Left ventricle myocardium inferior (tissue), 1 donor: Measurements from ENCODE around the gene GABBR2. TPM values are rescaled to one million over a fixed set of nuclear protein-coding genes. Genes with fewer than 3 reads are reported as not detected.

Experiments used
- DNase-seq: peaks from one replicate; pipeline ENCODE4 v3.0.0-alpha.2; 2020
- H3K27ac ChIP-seq: fragments of 200-600 bp; replicated peaks from 2 replicates; pipeline ENCODE4 v1.8.0; 2021
- H3K27me3 ChIP-seq: fragments of 200-600 bp; 2 replicates; pipeline ENCODE4 v1.8.0; 2021; ENCODE audit warnings: low read depth
- H3K36me3 ChIP-seq: fragments of 200-600 bp; 2 replicates; pipeline ENCODE4 v1.8.0; 2021
- H3K4me1 ChIP-seq: fragments of 200-600 bp; 2 replicates; pipeline ENCODE4 v1.8.0; 2021
- H3K4me3 ChIP-seq: fragments of 200-600 bp; 2 replicates; pipeline ENCODE4 v1.8.0; 2021; ENCODE audit warnings: mild to moderate bottlenecking, moderate library complexity
- H3K9me3 ChIP-seq: fragments of 200-600 bp; replicated peaks from 2 replicates; pipeline ENCODE4 v1.8.0; 2021
- CTCF ChIP-seq: fragments of 200-600 bp; IDR thresholded peaks from 2 replicates; pipeline ENCODE4 v1.8.0; 2021; ENCODE audit warnings: antibody characterized with exemption, mild to moderate bottlenecking, borderline replicate concordance
- intact Hi-C: fragments of 100-400 bp; cut with micrococcal nuclease; formaldehyde crosslinking; loops from one replicate; pipeline ENCODE4 v1.11.0; 2022
- total RNA-seq: library from RNA; stranded (reverse); fragmentation: NEBNext Ultra II Directional; extraction: Animal tissue kit (Norgen Biotek cat#: 25700); gene quantifications from one replicate; pipeline ENCODE4 v1.2.1, GENCODE V29; 2021
- donor health status: DM: no; HTN: yes; CAD: no; lungs with severe emphysema.

The GABBR2 gene
- total RNA-seq, 1 donor from 2014 or later = 1.1 TPM

GRCh38 chr9:98259791-98260190, 448.9 kb downstream of the GABBR2 start:
- intact Hi-C loops = loop anchor here (5.0 to 10.0 kb wide), 2 partner anchors 52 to 185 kb away; no protein-coding TSS in a partner anchor
- Histone ChIP-seq H3K36me3 (no peaks in the 10 kb centered on the region), H3K9me3 (no peaks in the 10 kb centered on the region), H3K27me3 (no peaks in the 10 kb centered on the region), H3K4me3 (no peak overlapping the region), H3K4me1 (peaks cover 19% of the 10 kb centered on the region), H3K27ac (no peak overlapping the region)
- no peak for DNase-seq
- no peak for TF ChIP-seq CTCF

GRCh38 chr9:98256756-98257155, 452.0 kb downstream of the GABBR2 start:
- Histone ChIP-seq H3K27ac (peak overlapping the region; percentile 98), H3K4me1 (peaks cover 37% of the 10 kb centered on the region), H3K27me3 (no peaks in the 10 kb centered on the region), H3K9me3 (no peaks in the 10 kb centered on the region), H3K4me3 (peak overlapping the region; percentile 84), H3K36me3 (no peaks in the 10 kb centered on the region)
- TF ChIP-seq CTCF = no peak
- intact Hi-C loops = loop anchor here (10.0 kb wide), 1 partner anchor 182 kb away; no protein-coding TSS in a partner anchor
- no peak for DNase-seq

GRCh38 chr9:98255578-98256296, 453.0 kb downstream of the GABBR2 start, which contains the start of gene TBC1D2:
TSS of gene TBC1D2 (minus strand) at chr9:98255649. CDS start at chr9:98255541, 108 bp downstream.
- peak within 1 kb of the TSS; percentile 98 for H3K27ac ChIP-seq
- intact Hi-C loops = loop anchor here (10.0 kb wide), 1 partner anchor 181 kb away; no protein-coding TSS in a partner anchor
- peaks cover 37% of the 10 kb centered on the region for H3K4me1 ChIP-seq
- H3K36me3 ChIP-seq = no peaks in the 10 kb centered on the region
- H3K9me3 ChIP-seq = no peaks in the 10 kb centered on the region
- DNase-seq = peak; percentile 97
- H3K4me3 ChIP-seq = peak within 1 kb of the TSS; percentile 84
- H3K27me3 ChIP-seq = no peaks in the 10 kb centered on the region
- TF ChIP-seq CTCF = peak; percentile 28

- no peaks in the 10 kb centered on the region for H3K27me3 ChIP-seq
- H3K9me3 ChIP-seq = no peaks in the 10 kb centered on the region
- peak overlapping the region; percentile 84 for H3K4me3 ChIP-seq
- H3K27ac ChIP-seq = peak overlapping the region; percentile 98
- no peak for TF ChIP-seq CTCF
- intact Hi-C loops = loop anchor here (10.0 kb wide), 1 partner anchor 180 kb away; no protein-coding TSS in a partner anchor
- H3K36me3 ChIP-seq = no peaks in the 10 kb centered on the region
- DNase-seq = no peak
- H3K4me1 ChIP-seq = peaks cover 39% of the 10 kb centered on the region
Measured at GRCh38 chr9:98255061-98255577, 453.6 kb downstream of the GABBR2 start.

GRCh38 chr9:98254228-98255060, 454.3 kb downstream of the GABBR2 start:
- H3K4me1 ChIP-seq = peaks cover 46% of the 10 kb centered on the region
- no peak for DNase-seq
- H3K36me3 ChIP-seq = no peaks in the 10 kb centered on the region
- H3K4me3 ChIP-seq = peak overlapping the region; percentile 84
- H3K27me3 ChIP-seq = no peaks in the 10 kb centered on the region
- intact Hi-C loops = loop anchor here (10.0 kb wide), 1 partner anchor 180 kb away; no protein-coding TSS in a partner anchor
- H3K9me3 ChIP-seq = no peaks in the 10 kb centered on the region
- H3K27ac ChIP-seq = peak overlapping the region; percentile 98
- no peak for TF ChIP-seq CTCF
